ENCODE measurements around the gene PGLYRP2.

PGLYRP2 gene

DNA sequence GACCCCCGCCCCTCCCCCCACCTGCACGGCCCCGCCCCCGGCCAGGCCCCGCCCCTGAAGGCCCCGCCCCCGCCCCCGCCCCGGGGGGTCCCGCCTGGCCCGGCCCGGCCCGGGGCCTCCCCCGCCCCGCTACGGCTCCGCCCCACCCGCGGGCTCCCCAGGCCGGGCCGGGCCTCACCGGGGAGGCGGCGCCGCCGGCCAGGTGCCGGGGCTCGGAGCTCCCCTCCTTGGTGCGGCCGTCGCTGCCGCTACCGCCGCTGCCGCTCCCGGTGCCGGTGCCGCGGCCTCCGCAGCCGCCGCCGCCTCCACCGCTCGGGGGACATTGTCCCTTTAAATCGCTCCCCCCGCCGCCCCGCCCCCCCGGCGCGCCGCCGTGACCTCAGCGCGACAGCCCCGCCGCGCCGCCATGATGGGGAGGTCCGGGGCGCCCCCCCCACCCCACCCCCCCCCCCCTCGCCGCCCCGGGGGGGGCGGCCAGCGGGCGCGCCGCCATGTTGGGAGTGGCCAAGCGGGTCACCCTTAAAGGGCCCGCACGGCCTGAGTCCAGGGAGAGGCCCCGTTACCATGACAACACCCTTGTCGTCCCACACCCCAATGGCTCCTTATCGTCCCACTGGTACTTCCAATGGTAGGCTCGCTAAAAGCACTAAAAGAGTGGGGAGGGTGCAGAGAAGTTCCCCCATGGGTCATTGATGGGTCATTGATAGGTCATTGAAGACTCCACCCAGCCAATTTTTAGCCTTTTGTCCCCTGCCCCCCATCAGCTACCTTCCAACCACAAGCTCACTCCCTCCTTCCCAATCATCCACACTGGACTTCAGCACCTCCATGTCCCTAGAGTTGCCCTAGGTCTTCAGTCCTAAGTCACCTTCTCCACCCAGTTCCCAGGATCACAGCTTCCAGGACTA, 29.4 kb downstream of the PGLYRP2 start, which contains the start of gene WIZ (continued):
- TF ChIP-seq, protein P1, sequence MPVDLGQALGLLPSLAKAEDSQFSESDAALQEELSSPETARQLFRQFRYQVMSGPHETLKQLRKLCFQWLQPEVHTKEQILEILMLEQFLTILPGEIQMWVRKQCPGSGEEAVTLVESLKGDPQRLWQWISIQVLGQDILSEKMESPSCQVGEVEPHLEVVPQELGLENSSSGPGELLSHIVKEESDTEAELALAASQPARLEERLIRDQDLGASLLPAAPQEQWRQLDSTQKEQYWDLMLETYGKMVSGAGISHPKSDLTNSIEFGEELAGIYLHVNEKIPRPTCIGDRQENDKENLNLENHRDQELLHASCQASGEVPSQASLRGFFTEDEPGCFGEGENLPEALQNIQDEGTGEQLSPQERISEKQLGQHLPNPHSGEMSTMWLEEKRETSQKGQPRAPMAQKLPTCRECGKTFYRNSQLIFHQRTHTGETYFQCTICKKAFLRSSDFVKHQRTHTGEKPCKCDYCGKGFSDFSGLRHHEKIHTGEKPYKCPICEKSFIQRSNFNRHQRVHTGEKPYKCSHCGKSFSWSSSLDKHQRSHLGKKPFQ (tag by site-specific recombination; IDR thresholded peaks at IDR 0.05) = no peak
- TF ChIP-seq ZNF155 (tag by site-specific recombination; IDR thresholded peaks at IDR 0.05) (no peak), SP3 (tag by site-specific recombination; IDR thresholded peaks at IDR 0.05) (peak; percentile 22; the same call in 1 of the 2 replicates), ZBTB20 (tag by site-specific recombination; IDR thresholded peaks at IDR 0.05) (no peak), ZNF350 (tag by site-specific recombination; IDR thresholded peaks at IDR 0.05) (no peak), KLF16 (tag by site-specific recombination; IDR thresholded peaks at IDR 0.05) (no peak), ZNF521 (tag by site-specific recombination; IDR thresholded peaks at IDR 0.05) (no peak), ZNF114 (tag by site-specific recombination; IDR thresholded peaks at IDR 0.05) (no peak), ZNF776 (tag by site-specific recombination; IDR thresholded peaks at IDR 0.05; ENCODE audit: borderline replicate concordance) (no peak), ZNF391 (tag by site-specific recombination; IDR thresholded peaks at IDR 0.05; ENCODE audit: borderline replicate concordance, low read depth) (no peak), FEZF1 (tag by site-specific recombination; IDR thresholded peaks at IDR 0.05) (no peak), OSR2 (tag by site-specific recombination; IDR thresholded peaks at IDR 0.05) (no peak), SETDB1 (IDR thresholded peaks at IDR 0.05; ENCODE audit: insufficient read length, low read length) (no peak), ZNF548 (tag by site-specific recombination; IDR thresholded peaks at IDR 0.05) (no peak), ZNF26 (tag by site-specific recombination; IDR thresholded peaks at IDR 0.05) (no peak), ZFP69B (tag by site-specific recombination; IDR thresholded peaks at IDR 0.05) (no peak), ZNF626 (tag by site-specific recombination; IDR thresholded peaks at IDR 0.05) (no peak), OVOL3 (tag by site-specific recombination; IDR thresholded peaks at IDR 0.05) (no peak), ZNF585B (tag by site-specific recombination; IDR thresholded peaks at IDR 0.05) (no peak), ZNF747 (tag by site-specific recombination; IDR thresholded peaks at IDR 0.05) (no peak), ZBTB10 (tag by site-specific recombination; IDR thresholded peaks at IDR 0.05) (peak; percentile 60; the same call in 1 of the 2 replicates), ZNF248 (tag by site-specific recombination; IDR thresholded peaks at IDR 0.05) (no peak)
- TF ChIP-seq, protein P2, sequence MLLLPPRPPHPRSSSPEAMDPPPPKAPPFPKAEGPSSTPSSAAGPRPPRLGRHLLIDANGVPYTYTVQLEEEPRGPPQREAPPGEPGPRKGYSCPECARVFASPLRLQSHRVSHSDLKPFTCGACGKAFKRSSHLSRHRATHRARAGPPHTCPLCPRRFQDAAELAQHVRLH (tag by site-specific recombination; IDR thresholded peaks at IDR 0.05) = no peak
- TF ChIP-seq, protein P3, sequence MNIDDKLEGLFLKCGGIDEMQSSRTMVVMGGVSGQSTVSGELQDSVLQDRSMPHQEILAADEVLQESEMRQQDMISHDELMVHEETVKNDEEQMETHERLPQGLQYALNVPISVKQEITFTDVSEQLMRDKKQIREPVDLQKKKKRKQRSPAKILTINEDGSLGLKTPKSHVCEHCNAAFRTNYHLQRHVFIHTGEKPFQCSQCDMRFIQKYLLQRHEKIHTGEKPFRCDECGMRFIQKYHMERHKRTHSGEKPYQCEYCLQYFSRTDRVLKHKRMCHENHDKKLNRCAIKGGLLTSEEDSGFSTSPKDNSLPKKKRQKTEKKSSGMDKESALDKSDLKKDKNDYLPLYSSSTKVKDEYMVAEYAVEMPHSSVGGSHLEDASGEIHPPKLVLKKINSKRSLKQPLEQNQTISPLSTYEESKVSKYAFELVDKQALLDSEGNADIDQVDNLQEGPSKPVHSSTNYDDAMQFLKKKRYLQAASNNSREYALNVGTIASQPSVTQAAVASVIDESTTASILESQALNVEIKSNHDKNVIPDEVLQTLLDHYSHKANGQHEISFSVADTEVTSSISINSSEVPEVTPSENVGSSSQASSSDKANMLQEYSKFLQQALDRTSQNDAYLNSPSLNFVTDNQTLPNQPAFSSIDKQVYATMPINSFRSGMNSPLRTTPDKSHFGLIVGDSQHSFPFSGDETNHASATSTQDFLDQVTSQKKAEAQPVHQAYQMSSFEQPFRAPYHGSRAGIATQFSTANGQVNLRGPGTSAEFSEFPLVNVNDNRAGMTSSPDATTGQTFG (tag by site-specific recombination; IDR thresholded peaks at IDR 0.05; ENCODE audit: borderline replicate concordance) = no peak
- TF ChIP-seq, protein P4, sequence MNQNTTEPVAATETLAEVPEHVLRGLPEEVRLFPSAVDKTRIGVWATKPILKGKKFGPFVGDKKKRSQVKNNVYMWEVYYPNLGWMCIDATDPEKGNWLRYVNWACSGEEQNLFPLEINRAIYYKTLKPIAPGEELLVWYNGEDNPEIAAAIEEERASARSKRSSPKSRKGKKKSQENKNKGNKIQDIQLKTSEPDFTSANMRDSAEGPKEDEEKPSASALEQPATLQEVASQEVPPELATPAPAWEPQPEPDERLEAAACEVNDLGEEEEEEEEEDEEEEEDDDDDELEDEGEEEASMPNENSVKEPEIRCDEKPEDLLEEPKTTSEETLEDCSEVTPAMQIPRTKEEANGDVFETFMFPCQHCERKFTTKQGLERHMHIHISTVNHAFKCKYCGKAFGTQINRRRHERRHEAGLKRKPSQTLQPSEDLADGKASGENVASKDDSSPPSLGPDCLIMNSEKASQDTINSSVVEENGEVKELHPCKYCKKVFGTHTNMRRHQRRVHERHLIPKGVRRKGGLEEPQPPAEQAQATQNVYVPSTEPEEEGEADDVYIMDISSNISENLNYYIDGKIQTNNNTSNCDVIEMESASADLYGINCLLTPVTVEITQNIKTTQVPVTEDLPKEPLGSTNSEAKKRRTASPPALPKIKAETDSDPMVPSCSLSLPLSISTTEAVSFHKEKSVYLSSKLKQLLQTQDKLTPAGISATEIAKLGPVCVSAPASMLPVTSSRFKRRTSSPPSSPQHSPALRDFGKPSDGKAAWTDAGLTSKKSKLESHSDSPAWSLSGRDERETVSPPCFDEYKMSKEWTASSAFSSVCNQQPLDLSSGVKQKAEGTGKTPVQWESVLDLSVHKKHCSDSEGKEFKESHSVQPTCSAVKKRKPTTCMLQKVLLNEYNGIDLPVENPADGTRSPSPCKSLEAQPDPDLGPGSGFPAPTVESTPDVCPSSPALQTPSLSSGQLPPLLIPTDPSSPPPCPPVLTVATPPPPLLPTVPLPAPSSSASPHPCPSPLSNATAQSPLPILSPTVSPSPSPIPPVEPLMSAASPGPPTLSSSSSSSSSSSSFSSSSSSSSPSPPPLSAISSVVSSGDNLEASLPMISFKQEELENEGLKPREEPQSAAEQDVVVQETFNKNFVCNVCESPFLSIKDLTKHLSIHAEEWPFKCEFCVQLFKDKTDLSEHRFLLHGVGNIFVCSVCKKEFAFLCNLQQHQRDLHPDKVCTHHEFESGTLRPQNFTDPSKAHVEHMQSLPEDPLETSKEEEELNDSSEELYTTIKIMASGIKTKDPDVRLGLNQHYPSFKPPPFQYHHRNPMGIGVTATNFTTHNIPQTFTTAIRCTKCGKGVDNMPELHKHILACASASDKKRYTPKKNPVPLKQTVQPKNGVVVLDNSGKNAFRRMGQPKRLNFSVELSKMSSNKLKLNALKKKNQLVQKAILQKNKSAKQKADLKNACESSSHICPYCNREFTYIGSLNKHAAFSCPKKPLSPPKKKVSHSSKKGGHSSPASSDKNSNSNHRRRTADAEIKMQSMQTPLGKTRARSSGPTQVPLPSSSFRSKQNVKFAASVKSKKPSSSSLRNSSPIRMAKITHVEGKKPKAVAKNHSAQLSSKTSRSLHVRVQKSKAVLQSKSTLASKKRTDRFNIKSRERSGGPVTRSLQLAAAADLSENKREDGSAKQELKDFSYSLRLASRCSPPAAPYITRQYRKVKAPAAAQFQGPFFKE (tag by site-specific recombination; IDR thresholded peaks at IDR 0.05; ENCODE audit: borderline replicate concordance) = no peak
